HG03097 (cell line): ENCODE results near the gene TTBK1.
"Not testable (repeated sequence)": the region's sequence is repeated elsewhere in the genome, so short reads cannot be mapped to it uniquely, and the experiment has no call there.

Experiments
- ATAC-seq: cut with Tn5 transposase; IDR thresholded peaks from one replicate; pipeline ENCODE4 v1.9.1; 2021; ENCODE audit not compliant: unreplicated experiment, low FRiP score

TTBK1 gene

GRCh38 chr6:43301081-43301870 is 58.0 kb downstream of the TTBK1 start:
- no peak for ATAC-seq

GRCh38 chr6:43302126-43302525 is 58.8 kb downstream of the TTBK1 start:
- no peak for ATAC-seq

- not testable (repeated sequence) for ATAC-seq
These were observed 59.7 kb downstream of the TTBK1 start for GRCh38 chr6:43303006-43303405.

- no peak for ATAC-seq
These were observed 60.6 kb downstream of the TTBK1 start for GRCh38 chr6:43303751-43304331.

GRCh38 chr6:43304361-43304760 is 61.1 kb downstream of the TTBK1 start:
- no peak for ATAC-seq

GRCh38 chr6:43304882-43305281 is 61.6 kb downstream of the TTBK1 start:
- no peak for ATAC-seq

- no peak for ATAC-seq
These were observed 62.8 kb downstream of the TTBK1 start for GRCh38 chr6:43306086-43306485.

GRCh38 chr6:43307451-43308100 is 64.3 kb downstream of the TTBK1 start:
- no peak for ATAC-seq

GRCh38 chr6:43308101-43308989 is 65.1 kb downstream of the TTBK1 start, which contains the start of gene CRIP3:
CRIP3 (minus strand) TSS chr6:43308826; CDS start chr6:43308792, 34 bp downstream.
- no peak for ATAC-seq

- no peak for ATAC-seq
These were observed 65.8 kb downstream of the TTBK1 start for GRCh38 chr6:43308990-43309477.

- no peak for ATAC-seq
These were observed 66.9 kb downstream of the TTBK1 start for GRCh38 chr6:43310134-43310533.

- no peak for ATAC-seq
These were observed 67.3 kb downstream of the TTBK1 start for GRCh38 chr6:43310624-43311023.

- ATAC-seq = no peak
These were observed 68.4 kb downstream of the TTBK1 start for GRCh38 chr6:43311666-43312065.

GRCh38 chr6:43313813-43314212 is 70.5 kb downstream of the TTBK1 start:
- ATAC-seq = no peak

- no peak for ATAC-seq
These were observed 74.7 kb downstream of the TTBK1 start for GRCh38 chr6:43318011-43318410.

GRCh38 chr6:43325876-43326275 is 82.6 kb downstream of the TTBK1 start:
- no peak for ATAC-seq

- ATAC-seq = no peak
These were observed 85.2 kb downstream of the TTBK1 start for GRCh38 chr6:43328528-43328927.

GRCh38 chr6:43331470-43331869 is 88.2 kb downstream of the TTBK1 start:
- no peak for ATAC-seq

GRCh38 chr6:43331891-43332290 is 88.6 kb downstream of the TTBK1 start:
- no peak for ATAC-seq

- ATAC-seq = no peak
These were observed 91.3 kb downstream of the TTBK1 start for GRCh38 chr6:43334466-43335095.
